ENCODE data around the gene FGF12.

DNA sequence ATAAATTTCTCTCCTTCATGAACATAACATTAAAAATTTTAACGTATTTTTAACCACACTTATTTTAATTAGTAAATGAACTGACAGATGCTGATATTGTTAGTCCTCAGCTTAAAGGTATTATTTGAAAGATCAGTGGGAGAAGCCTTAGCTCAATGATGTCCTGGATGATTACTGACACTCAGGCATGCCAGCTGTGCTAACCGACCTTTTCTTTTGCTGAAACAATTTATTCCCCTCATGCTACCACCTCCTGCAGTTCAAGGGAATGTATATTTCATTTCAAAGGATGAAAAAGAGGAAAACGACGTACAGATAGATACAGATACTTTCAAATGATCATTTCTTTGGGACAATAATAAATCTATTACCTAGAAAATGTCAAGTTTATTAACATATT lies 620.8 kb downstream of the FGF12 start:
- TF ChIP-seq, protein P1, sequence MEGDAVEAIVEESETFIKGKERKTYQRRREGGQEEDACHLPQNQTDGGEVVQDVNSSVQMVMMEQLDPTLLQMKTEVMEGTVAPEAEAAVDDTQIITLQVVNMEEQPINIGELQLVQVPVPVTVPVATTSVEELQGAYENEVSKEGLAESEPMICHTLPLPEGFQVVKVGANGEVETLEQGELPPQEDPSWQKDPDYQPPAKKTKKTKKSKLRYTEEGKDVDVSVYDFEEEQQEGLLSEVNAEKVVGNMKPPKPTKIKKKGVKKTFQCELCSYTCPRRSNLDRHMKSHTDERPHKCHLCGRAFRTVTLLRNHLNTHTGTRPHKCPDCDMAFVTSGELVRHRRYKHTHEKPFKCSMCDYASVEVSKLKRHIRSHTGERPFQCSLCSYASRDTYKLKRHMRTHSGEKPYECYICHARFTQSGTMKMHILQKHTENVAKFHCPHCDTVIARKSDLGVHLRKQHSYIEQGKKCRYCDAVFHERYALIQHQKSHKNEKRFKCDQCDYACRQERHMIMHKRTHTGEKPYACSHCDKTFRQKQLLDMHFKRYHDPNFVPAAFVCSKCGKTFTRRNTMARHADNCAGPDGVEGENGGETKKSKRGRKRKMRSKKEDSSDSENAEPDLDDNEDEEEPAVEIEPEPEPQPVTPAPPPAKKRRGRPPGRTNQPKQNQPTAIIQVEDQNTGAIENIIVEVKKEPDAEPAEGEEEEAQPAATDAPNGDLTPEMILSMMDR (IDR thresholded peaks at IDR 0.05) = no peak
- TF ChIP-seq POLR2A (IDR thresholded peaks at IDR 0.05) = no peak
